Measurements from ENCODE around the gene ZNF219.

The ZNF219 gene

GRCh38 chr14:21063479-21063878, 35.0 kb downstream of the ZNF219 start:
- DNase-seq = no peak

- no peak for DNase-seq
These were observed 37.1 kb downstream of the ZNF219 start for GRCh38 chr14:21061347-21061668.

GRCh38 chr14:21060614-21061346, 37.7 kb downstream of the ZNF219 start:
- DNase-seq = no peak

GRCh38 chr14:21059842-21060613, 38.4 kb downstream of the ZNF219 start:
- no peak for DNase-seq

GRCh38 chr14:21058903-21059302, 39.6 kb downstream of the ZNF219 start:
- no peak for DNase-seq

- DNase-seq = no peak
These were observed 40.4 kb downstream of the ZNF219 start, which contains the start of gene RNASE8 for GRCh38 chr14:21057803-21058675. Gene RNASE8, plus strand, starts transcription at chr14:21057822. Its CDS starts 71 bp downstream, at chr14:21057893.

GRCh38 chr14:21056520-21057163, 41.8 kb downstream of the ZNF219 start:
- no peak for DNase-seq

GRCh38 chr14:21055432-21056117, 42.9 kb downstream of the ZNF219 start:
- no peak for DNase-seq

GRCh38 chr14:21054768-21055145, 43.7 kb downstream of the ZNF219 start:
- DNase-seq = no peak

- DNase-seq = no peak
These were observed 44.2 kb downstream of the ZNF219 start for GRCh38 chr14:21054123-21054767.

GRCh38 chr14:21053184-21054122, 45.0 kb downstream of the ZNF219 start:
- no peak for DNase-seq

GRCh38 chr14:21050597-21050996, 47.9 kb downstream of the ZNF219 start:
- DNase-seq = no peak

- DNase-seq = no peak
These were observed 49.2 kb downstream of the ZNF219 start for GRCh38 chr14:21049271-21049673.

- no peak for DNase-seq
These were observed 49.8 kb downstream of the ZNF219 start for GRCh38 chr14:21048638-21049037.

GRCh38 chr14:21047378-21047781, 51.1 kb downstream of the ZNF219 start:
- DNase-seq = no peak

- DNase-seq = no peak
These were observed 54.4 kb downstream of the ZNF219 start for GRCh38 chr14:21043974-21044618.

GRCh38 chr14:21043387-21043973, 55.0 kb downstream of the ZNF219 start:
- DNase-seq = no peak

GRCh38 chr14:21042918-21043317, 55.5 kb downstream of the ZNF219 start:
- DNase-seq = no peak

GRCh38 chr14:21041676-21042433, 56.6 kb downstream of the ZNF219 start, which contains the start of gene RNASE7:
Gene RNASE7, plus strand, starts transcription at chr14:21042362. Its CDS starts 631 bp downstream, at chr14:21042993.
- no peak for DNase-seq
